NT2/D1 (cell line): ENCODE data around the gene PEF1.

ENCODE experiments used
- SUZ12 ChIP-seq: IDR thresholded peaks from 2 replicates; pipeline ENCODE4 v1.6.1; 2011; ENCODE audit not compliant: insufficient read length, insufficient read depth; ENCODE audit errors: extremely low read depth
- YY1 ChIP-seq: IDR thresholded peaks from 2 replicates; pipeline ENCODE4 v1.6.1; 2011; ENCODE audit not compliant: insufficient read length, insufficient read depth
- ZNF274 ChIP-seq: IDR thresholded peaks from 2 replicates; pipeline ENCODE4 v1.6.1; 2011; ENCODE audit warnings: mild to moderate bottlenecking, low read depth, low read length

DNA sequence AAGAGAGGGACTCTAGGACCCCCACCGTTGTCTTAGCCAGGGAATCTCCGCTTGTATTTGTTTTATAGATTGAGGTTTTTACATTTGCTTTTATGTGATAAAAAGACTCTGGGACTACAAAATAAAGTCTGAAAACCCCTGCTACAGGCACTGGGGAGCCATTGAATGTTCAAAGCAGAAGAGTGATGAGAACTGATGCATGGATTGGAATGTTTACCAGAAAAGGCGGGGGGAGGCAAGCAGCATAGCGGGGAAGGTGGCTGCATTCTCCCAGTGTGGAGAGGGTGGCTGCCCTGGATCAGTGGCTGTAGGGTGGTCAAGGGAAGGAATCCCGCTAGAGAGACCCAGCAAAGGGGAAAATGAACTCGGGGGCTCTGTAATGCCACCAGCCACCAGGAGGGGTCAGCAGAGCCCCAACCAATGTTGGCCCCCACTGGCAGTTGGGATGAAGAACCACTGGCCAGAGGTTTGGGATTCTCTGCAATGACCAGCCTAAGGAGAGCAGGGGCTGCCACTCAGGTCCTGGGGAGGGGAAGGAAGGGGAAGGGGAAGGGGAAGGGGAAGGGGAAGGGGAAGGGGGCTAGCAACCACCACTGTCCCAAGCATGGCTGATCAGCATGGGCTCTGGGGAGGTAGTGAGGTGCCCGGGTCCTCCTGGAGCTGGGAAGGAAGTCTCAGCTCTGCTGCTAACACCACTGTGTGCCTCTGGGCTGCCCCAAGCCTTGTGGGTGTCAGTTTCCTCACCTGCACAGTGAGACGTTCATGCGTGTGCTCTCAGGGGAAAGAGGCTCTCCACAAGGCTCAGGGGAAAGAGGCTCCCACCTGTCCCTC lies 19.2 kb upstream of the PEF1 start:
- no peak for TF ChIP-seq YY1
- TF ChIP-seq ZNF274 = no peak
- TF ChIP-seq SUZ12 = no peak
